Stimulated activated CD8-positive, alpha-beta memory T cell treated with anti-CD3 and anti-CD28 coated beads, Interleukin-2, amount 100 ng/mL, for 48 hours (primary cell): ENCODE results near the gene TBC1D32.
"Not testable (repeated sequence)": the region's sequence is repeated elsewhere in the genome, so short reads cannot be mapped to it uniquely, and the experiment has no call there.

Experiments used
- DNase-seq, 2 donors: peaks; one replicate each; pipeline ENCODE4 v3.0.0-alpha.2; 2020; ENCODE audit warnings: low read depth in 2 of 2

Gene TBC1D32

GRCh38 chr6:121135425-121135824, 198.9 kb downstream of the TBC1D32 start:
- DNase-seq: no peak

GRCh38 chr6:121134922-121135321, 199.4 kb downstream of the TBC1D32 start:
- DNase-seq: no peak

- DNase-seq: no peak
These were observed 209.7 kb downstream of the TBC1D32 start for GRCh38 chr6:121124600-121124999.

GRCh38 chr6:121112356-121112755, 221.9 kb downstream of the TBC1D32 start:
- no peak for DNase-seq

GRCh38 chr6:121110733-121111132, 223.5 kb downstream of the TBC1D32 start:
- no peak for DNase-seq

- DNase-seq: no peak
These were observed 227.3 kb downstream of the TBC1D32 start for GRCh38 chr6:121106962-121107361.

- no peak for DNase-seq
These were observed 228.8 kb downstream of the TBC1D32 start for GRCh38 chr6:121105461-121105860.

- no peak for DNase-seq
These were observed 240.4 kb downstream of the TBC1D32 start for GRCh38 chr6:121093928-121094327.

GRCh38 chr6:121090492-121090891, 243.8 kb downstream of the TBC1D32 start:
- no peak for DNase-seq

- no peak for DNase-seq
These were observed 247.4 kb downstream of the TBC1D32 start for GRCh38 chr6:121086876-121087275.

GRCh38 chr6:121076119-121076518, 258.2 kb downstream of the TBC1D32 start:
- DNase-seq: no peak

GRCh38 chr6:121068749-121069148, 265.5 kb downstream of the TBC1D32 start:
- not testable (repeated sequence) for DNase-seq

- DNase-seq: no peak
These were observed 266.9 kb downstream of the TBC1D32 start for GRCh38 chr6:121067381-121067780.

GRCh38 chr6:121064345-121064744, 269.9 kb downstream of the TBC1D32 start:
- DNase-seq: no peak

GRCh38 chr6:121055572-121056163, 278.6 kb downstream of the TBC1D32 start:
- DNase-seq: no peak

GRCh38 chr6:121048593-121048992, 285.7 kb downstream of the TBC1D32 start:
- not testable (repeated sequence) for DNase-seq

- DNase-seq: not testable (repeated sequence)
These were observed 289.4 kb downstream of the TBC1D32 start for GRCh38 chr6:121044905-121045304.

GRCh38 chr6:121043706-121044105, 290.6 kb downstream of the TBC1D32 start:
- not testable (repeated sequence) for DNase-seq

GRCh38 chr6:121043211-121043610, 291.1 kb downstream of the TBC1D32 start:
- not testable (repeated sequence) for DNase-seq

- DNase-seq: no peak
These were observed 291.5 kb downstream of the TBC1D32 start for GRCh38 chr6:121042766-121043165.

- DNase-seq: no peak
These were observed 293.4 kb downstream of the TBC1D32 start for GRCh38 chr6:121040831-121041230.

- no peak for DNase-seq
These were observed 301.2 kb downstream of the TBC1D32 start for GRCh38 chr6:121033091-121033490.

GRCh38 chr6:121032268-121033006, 301.8 kb downstream of the TBC1D32 start:
- DNase-seq: no peak
